PC-3 (cell line): ENCODE data around the gene CSN1S1. TPM values are rescaled to one million over a fixed set of nuclear protein-coding genes. Genes with fewer than 3 reads are reported as not detected.
"Not testable (repeated sequence)": the region's sequence is repeated elsewhere in the genome, so short reads cannot be mapped to it uniquely, and the experiment has no call there.

Experiments
- ATAC-seq: fragments of 200-7000 bp; cut with Tn5 transposase; 2 replicates; pipeline ENCODE4 v1.9.1; 2020; ENCODE audit warnings: mild to moderate bottlenecking, moderate library complexity
- BruUV-seq: library from RNA; stranded (reverse); fragments of 400-500 nt; replicated peaks from 2 replicates; lab custom pipeline; 2021; lab: Mats Ljungman, UMichigan
- CTCF ChIA-PET: fragments of 300-600 bp; sonication (Branson Sonifier 250); formaldehyde crosslinking; loops from one replicate; lab custom pipeline; 2022; ENCODE audit warnings: antibody characterized with exemption; lab: Charles Lee
- POLR2A ChIA-PET: fragments of 300-600 bp; sonication (Branson Sonifier 250); formaldehyde crosslinking; loops from one replicate; lab custom pipeline; 2022; ENCODE audit warnings: antibody characterized with exemption; ENCODE audit not compliant: unreplicated experiment; lab: Charles Lee
- DNase-seq: peaks from one replicate; pipeline ENCODE4 v3.0.0-alpha.2; 2015
- H2AFZ ChIP-seq: fragments of 300-600 bp; sonication (generic); 2 replicates; pipeline ENCODE4 v1.6.0; 2016; ENCODE audit warnings: antibody characterized with exemption, low read length
- H3F3A ChIP-seq: fragments of 300-600 bp; sonication (generic); one replicate; pipeline ENCODE4 v1.6.0; 2017; ENCODE audit warnings: antibody characterized with exemption, low read length, control low read depth, mild to moderate bottlenecking; ENCODE audit not compliant: unreplicated experiment
- H3K27ac ChIP-seq: fragments of 300-600 bp; sonication (generic); 2 replicates; pipeline ENCODE4 v1.5.1; 2016; ENCODE audit warnings: mild to moderate bottlenecking, low read length
- H3K27me3 ChIP-seq: fragments of 300-600 bp; sonication (generic); 2 replicates; pipeline ENCODE4 v1.6.1; 2016; ENCODE audit warnings: low read length, mixed read lengths
- H3K36me3 ChIP-seq: fragments of 300-600 bp; sonication (generic); 2 replicates; pipeline ENCODE4 v1.6.1; 2016; ENCODE audit warnings: low read depth, mixed run types, low read length, mixed read lengths
- H3K4me1 ChIP-seq: fragments of 300-600 bp; sonication (generic); 2 replicates; pipeline ENCODE4 v1.5.1; 2016; ENCODE audit warnings: low read length; ENCODE audit not compliant: insufficient read depth
- H3K4me2 ChIP-seq: fragments of 300-600 bp; sonication (generic); 2 replicates; pipeline ENCODE4 v1.6.0; 2016; ENCODE audit warnings: low read length
- H3K4me3 ChIP-seq: fragments of 300-600 bp; sonication (generic); 2 replicates; pipeline ENCODE4 v1.5.1; 2016; ENCODE audit warnings: mild to moderate bottlenecking, low read length, mixed read lengths
- H3K79me2 ChIP-seq: fragments of 300-600 bp; sonication (generic); 2 replicates; pipeline ENCODE4 v1.6.1; 2017; ENCODE audit warnings: low read length, mixed read lengths
- H3K9ac ChIP-seq: fragments of 300-600 bp; sonication (generic); 2 replicates; pipeline ENCODE4 v1.6.0; 2016; ENCODE audit warnings: mild to moderate bottlenecking, low read length
- H3K9me2 ChIP-seq: fragments of 300-600 bp; sonication (generic); replicated peaks from 2 replicates; pipeline ENCODE4 v1.6.1; 2016; ENCODE audit warnings: mixed run types, low read length, mixed read lengths
- H3K9me3 ChIP-seq: fragments of 300-600 bp; sonication (generic); 2 replicates; pipeline ENCODE4 v1.6.1; 2016; ENCODE audit warnings: low read length, mixed read lengths
- H4K20me1 ChIP-seq: fragments of 300-600 bp; sonication (generic); 2 replicates; pipeline ENCODE4 v1.6.1; 2016; ENCODE audit warnings: low read length, mixed read lengths
- CTCF ChIP-seq: fragments of 300-600 bp; sonication (generic); conservative IDR thresholded peaks from 2 replicates; pipeline ENCODE4 v1.5.1; 2017; ENCODE audit warnings: antibody characterized with exemption, low read depth, mild to moderate bottlenecking, low read length
- EZH2 ChIP-seq: fragments of 300-600 bp; sonication (generic); IDR thresholded peaks from one replicate; pipeline ENCODE4 v1.6.1; 2017; ENCODE audit warnings: antibody characterized with exemption, mild to moderate bottlenecking, low read length; ENCODE audit not compliant: unreplicated experiment
- EZH2phosphoT487 ChIP-seq: fragments of 300-600 bp; sonication (generic); IDR thresholded peaks from 2 replicates; pipeline ENCODE4 v1.6.1; 2018; ENCODE audit warnings: mild to moderate bottlenecking, antibody characterized with exemption, low read length, borderline replicate concordance
- intact Hi-C: fragments of 100-400 bp; cut with micrococcal nuclease; formaldehyde crosslinking; loops from 2 replicates; pipeline ENCODE4 v1.9.0; 2023
- total RNA-seq: library from RNA; depleted of rRNA; stranded (reverse); fragments of >200 nt; gene quantifications from 2 replicates; pipeline ENCODE4 v1.2.3, GENCODE V29; 2014

Gene CSN1S1
- total RNA-seq, 1 experiment from 2014 or later, result not detected

- ChIA-PET CTCF (no interaction called here), POLR2A (no interaction called here)
- no peak overlapping the region for H3K9ac ChIP-seq
- no peaks in the 10 kb centered on the region for H3K79me2 ChIP-seq
- no peaks in the 10 kb centered on the region for H4K20me1 ChIP-seq
- H3K36me3 ChIP-seq, result no peaks in the 10 kb centered on the region
- no peaks in the 10 kb centered on the region for H3K9me2 ChIP-seq
- no peaks in the 10 kb centered on the region for H3K4me1 ChIP-seq
- DNase-seq, result no peak
- intact Hi-C loops, result no loop called here
- no peak for ATAC-seq
- peaks cover 29% of the 10 kb centered on the region; the same call in 1 of the 2 replicates for H3K27me3 ChIP-seq
- no peaks in the 10 kb centered on the region for H3K9me3 ChIP-seq
- no peak overlapping the region for H2AFZ ChIP-seq
- no peak overlapping the region for H3K27ac ChIP-seq
- no peak overlapping the region for H3K4me3 ChIP-seq
- no TSS peak for BruUV-seq
- H3K4me2 ChIP-seq, result no peak overlapping the region
- TF ChIP-seq EZH2phosphoT487, result no peak
- TF ChIP-seq EZH2, result no peak
- TF ChIP-seq CTCF, result no peak
- H3F3A ChIP-seq, result no peaks in the 10 kb centered on the region
These were observed 21.7 kb upstream of the CSN1S1 start for GRCh38 chr4:69909195-69909594.

DNA sequence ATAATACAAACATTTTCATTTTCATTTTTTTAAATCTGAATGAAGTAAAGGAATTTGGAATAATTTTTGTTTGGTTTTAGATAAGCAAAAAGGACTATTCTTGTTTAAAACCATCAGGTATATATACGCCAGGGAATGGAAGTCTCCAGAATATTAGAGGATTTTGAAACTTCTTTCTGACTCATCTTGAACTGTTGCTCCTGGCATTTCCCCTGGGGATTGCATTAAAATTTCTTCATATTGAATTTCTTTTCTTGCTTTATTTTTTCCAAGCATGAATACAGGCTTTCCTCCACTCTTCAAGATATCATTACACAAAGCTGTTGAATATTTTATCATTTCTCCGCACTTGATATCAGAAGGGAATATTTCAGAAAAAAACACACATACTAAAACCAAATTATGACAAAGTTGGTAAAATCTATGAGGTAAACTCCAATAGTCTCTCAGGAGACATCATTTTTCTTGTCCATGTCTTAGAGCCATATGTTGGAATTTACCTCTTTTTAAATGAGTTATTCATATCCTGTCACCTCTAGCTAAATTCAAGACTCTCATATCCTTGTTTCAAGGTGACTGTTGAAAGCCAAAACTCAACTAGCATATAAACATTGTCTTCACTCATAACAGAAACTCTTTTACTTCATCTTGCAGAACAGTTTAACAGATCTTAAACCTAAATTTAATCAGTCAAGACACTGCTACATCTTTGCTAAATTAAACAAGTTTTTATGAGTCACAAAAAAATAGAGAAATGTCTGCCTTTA lies 20.7 kb upstream of the CSN1S1 start:
- H3K36me3 ChIP-seq, result no peaks in the 10 kb centered on the region
- ATAC-seq (no peak), DNase-seq (no peak)
- BruUV-seq, result no TSS peak
- no peak overlapping the region for H3K4me3 ChIP-seq
- H3K27ac ChIP-seq, result no peak overlapping the region
- intact Hi-C loops, result no loop called here
- H3K27me3 ChIP-seq, result peaks cover 29% of the 10 kb centered on the region; the same call in 1 of the 2 replicates
- no peaks in the 10 kb centered on the region for H3F3A ChIP-seq
- H3K4me2 ChIP-seq, result no peak overlapping the region
- H3K9me3 ChIP-seq, result no peaks in the 10 kb centered on the region
- H3K4me1 ChIP-seq, result no peaks in the 10 kb centered on the region
- no peaks in the 10 kb centered on the region for H3K79me2 ChIP-seq
- POLR2A ChIA-PET, result no interaction called here
- TF ChIP-seq EZH2 (no peak), CTCF (no peak)
- no peaks in the 10 kb centered on the region for H3K9me2 ChIP-seq
- H3K9ac ChIP-seq, result no peak overlapping the region
- H2AFZ ChIP-seq, result no peak overlapping the region
- no peaks in the 10 kb centered on the region for H4K20me1 ChIP-seq
- CTCF ChIA-PET, result no interaction called here

- intact Hi-C loops, result no loop called here
- Histone ChIP-seq H3F3A (no peaks in the 10 kb centered on the region), H3K36me3 (no peaks in the 10 kb centered on the region), H4K20me1 (no peaks in the 10 kb centered on the region), H3K4me3 (no peak overlapping the region), H2AFZ (no peak overlapping the region), H3K9me3 (no peaks in the 10 kb centered on the region), H3K27ac (no peak overlapping the region), H3K4me1 (no peaks in the 10 kb centered on the region), H3K27me3 (peaks cover 12% of the 10 kb centered on the region; the same call in 1 of the 2 replicates), H3K4me2 (no peak overlapping the region), H3K9me2 (no peaks in the 10 kb centered on the region), H3K9ac (no peak overlapping the region), H3K79me2 (no peaks in the 10 kb centered on the region)
- TF ChIP-seq EZH2, result no peak
- TF ChIP-seq CTCF, result no peak
- TF ChIP-seq EZH2phosphoT487, result no peak
- ATAC-seq (no peak), DNase-seq (no peak)
- POLR2A ChIA-PET, result no interaction called here
- CTCF ChIA-PET, result no interaction called here
- no TSS peak for BruUV-seq
These were observed 10.0 kb upstream of the CSN1S1 start for GRCh38 chr4:69920874-69921273.

DNA sequence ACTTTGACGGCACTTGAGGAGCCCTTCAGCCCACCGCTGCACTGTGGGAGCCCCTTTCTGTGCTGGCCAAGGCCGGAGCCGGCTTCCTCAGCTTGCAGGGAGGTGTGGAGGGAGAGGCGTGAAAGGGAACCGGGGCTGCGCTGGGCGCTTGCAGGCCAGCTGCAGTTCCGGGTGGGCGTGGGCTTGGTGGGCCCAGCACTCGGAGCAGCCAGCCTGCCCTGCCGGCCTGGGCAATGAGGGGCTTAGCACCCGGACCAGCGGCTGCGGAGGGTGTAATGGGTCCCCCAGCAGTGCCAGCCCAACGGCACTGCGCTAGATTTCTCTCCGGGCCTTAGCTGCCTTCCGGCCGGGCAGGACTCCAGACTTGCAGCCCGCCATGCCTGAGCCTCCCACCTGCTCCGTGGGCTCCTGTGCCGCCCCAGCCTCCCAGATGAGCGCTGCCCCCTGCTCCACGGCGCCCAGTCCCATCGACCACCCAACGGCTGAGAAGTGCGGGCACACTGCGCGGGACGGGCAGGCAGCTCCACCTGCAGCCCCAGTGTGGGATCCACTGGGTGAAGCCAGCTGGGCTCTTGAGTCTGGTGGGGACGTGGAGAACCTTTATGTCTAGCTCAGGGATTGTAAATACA lies 7.0 kb upstream of the CSN1S1 start:
- H2AFZ ChIP-seq, H3K4me3 ChIP-seq, H3K27ac ChIP-seq, DNase-seq, H3K36me3 ChIP-seq, H3K9ac ChIP-seq, CTCF ChIA-PET, H3K9me2 ChIP-seq, H3K79me2 ChIP-seq, H3K4me2 ChIP-seq, POLR2A ChIA-PET, H4K20me1 ChIP-seq, ATAC-seq, intact Hi-C loops, H3K4me1 ChIP-seq, H3F3A ChIP-seq, H3K9me3 ChIP-seq, BruUV-seq: not testable (repeated sequence)
- H3K27me3 ChIP-seq, result peaks cover 12% of the 10 kb centered on the region; the same call in 1 of the 2 replicates
